HG03469 (cell line): ENCODE results near the gene SPOCK1.
A peak's percentile ranks its signal among the peaks of the same experiment; 100 is the strongest.
"Not testable (repeated sequence)": the region's sequence is repeated elsewhere in the genome, so short reads cannot be mapped to it uniquely, and the experiment has no call there.

Experiments
- ATAC-seq: cut with Tn5 transposase; IDR thresholded peaks from one replicate; pipeline ENCODE4 v1.9.1; 2021; ENCODE audit warnings: mild to moderate bottlenecking, moderate library complexity, moderate number of reproducible peaks; ENCODE audit not compliant: unreplicated experiment

SPOCK1 gene

DNA sequence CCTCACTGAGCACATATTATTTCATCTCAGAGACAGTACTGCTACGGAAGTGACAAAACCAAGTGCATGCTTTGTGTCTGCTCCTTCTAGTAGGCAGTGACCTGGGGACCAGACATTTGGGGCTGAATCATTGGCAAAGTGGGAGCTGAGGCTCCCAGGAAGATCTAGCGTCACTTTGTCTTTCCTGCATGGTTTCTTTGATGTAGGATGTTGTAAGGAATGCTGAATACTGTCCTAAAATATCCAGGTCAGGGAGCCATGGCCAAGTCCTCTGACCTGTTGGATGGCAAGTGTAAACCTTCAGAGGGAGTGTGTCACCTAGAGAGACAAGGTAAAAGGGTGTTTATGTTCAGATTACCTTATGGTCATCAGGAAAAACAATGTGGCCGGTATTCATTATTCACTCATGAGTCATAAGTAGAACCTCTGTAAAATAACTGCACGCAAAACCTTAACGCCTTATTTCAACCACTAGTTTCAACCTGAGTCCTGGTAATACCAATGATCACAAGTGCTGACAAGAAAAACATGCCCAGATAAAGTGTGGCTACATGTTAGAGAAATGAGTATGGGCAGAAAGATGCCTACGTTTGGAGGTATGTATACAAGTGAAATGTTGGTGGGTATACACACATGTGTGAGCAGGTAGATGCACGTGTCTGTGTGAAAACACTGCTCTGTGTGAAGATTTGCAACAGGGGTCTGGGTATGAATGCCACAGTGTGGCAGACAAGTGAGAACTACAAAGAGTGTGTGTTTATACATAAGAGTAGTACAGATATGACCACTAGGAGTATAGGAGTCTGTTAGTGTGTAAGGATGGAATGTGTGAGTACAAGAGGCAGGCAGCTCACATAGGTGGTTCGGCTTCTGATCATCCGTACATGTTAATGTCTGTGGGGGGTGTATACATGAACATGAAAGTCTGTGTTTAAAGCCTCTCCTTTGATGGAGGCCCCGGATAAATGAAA, 263.9 kb downstream of the SPOCK1 start:
- ATAC-seq = no peak

DNA sequence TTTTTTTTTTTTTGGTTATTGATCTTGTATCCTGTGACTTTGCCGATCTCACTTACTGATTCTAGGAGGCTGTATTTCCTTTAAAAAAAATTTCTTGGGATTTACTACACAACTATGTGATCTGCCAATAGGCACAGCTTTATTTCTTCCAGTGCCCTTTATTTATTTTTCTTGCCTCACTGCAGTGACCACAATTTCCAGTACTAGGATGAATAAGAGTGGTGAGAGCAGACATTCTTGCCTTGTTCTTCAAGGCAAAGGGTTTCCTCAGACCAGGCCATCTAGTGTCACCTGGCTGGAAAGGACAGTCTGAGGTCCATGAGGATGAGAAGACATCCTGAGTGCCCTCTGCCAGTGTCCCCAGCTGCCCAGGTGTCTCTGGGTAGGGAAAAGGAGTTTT, 265.4 kb downstream of the SPOCK1 start:
- ATAC-seq = no peak

DNA sequence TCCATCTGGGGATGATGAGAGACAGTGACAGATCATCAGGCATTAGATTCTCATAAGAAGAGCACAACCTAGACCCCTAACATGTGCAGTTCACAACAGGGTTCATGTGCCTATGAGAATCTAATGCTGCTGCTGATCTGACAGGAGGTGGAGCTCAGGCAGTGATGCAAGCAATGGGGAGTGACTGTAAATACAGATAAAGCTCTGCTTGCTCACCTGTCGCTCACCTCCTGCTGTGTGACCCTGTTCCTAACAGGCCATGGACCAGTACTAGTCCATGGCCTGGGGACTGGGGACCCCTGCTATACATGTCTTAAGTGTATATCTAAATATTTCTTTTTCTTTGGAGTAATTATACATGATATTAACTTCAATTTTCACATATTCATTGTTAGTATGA, 265.8 kb downstream of the SPOCK1 start:
- not testable (repeated sequence) for ATAC-seq

DNA sequence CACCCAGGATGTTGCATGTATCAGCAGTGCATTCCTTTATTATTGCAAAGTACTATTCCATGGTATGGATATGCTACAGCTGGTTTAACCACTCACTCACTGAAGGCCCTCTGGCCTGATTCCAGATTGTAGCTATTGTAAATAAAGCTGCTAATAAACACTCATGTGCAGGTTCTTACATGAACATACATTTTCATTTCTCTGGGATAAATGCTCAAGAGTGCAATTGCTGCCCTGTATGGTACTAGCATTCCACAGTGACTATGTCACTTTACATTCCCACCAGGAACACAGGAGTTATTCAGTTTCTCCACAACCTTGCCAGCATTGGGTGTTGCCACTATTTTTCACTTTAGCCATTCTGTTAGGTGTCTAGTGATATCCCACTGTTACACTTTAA, 267.6 kb downstream of the SPOCK1 start:
- no peak for ATAC-seq

- ATAC-seq = no peak
These were observed 270.3 kb downstream of the SPOCK1 start for GRCh38 chr5:137228816-137229215.

GRCh38 chr5:137226081-137226480, 273.0 kb downstream of the SPOCK1 start:
- no peak for ATAC-seq

GRCh38 chr5:137223324-137224295, 275.5 kb downstream of the SPOCK1 start:
- no peak for ATAC-seq

GRCh38 chr5:137221943-137222342, 277.2 kb downstream of the SPOCK1 start:
- ATAC-seq = no peak

- peak; percentile 87 for ATAC-seq
These were observed 278.6 kb downstream of the SPOCK1 start for GRCh38 chr5:137220523-137220927.

GRCh38 chr5:137218896-137219295, 280.2 kb downstream of the SPOCK1 start:
- ATAC-seq = no peak

GRCh38 chr5:137218471-137218870, 280.7 kb downstream of the SPOCK1 start:
- no peak for ATAC-seq

GRCh38 chr5:137217599-137218200, 281.4 kb downstream of the SPOCK1 start:
- no peak for ATAC-seq

DNA sequence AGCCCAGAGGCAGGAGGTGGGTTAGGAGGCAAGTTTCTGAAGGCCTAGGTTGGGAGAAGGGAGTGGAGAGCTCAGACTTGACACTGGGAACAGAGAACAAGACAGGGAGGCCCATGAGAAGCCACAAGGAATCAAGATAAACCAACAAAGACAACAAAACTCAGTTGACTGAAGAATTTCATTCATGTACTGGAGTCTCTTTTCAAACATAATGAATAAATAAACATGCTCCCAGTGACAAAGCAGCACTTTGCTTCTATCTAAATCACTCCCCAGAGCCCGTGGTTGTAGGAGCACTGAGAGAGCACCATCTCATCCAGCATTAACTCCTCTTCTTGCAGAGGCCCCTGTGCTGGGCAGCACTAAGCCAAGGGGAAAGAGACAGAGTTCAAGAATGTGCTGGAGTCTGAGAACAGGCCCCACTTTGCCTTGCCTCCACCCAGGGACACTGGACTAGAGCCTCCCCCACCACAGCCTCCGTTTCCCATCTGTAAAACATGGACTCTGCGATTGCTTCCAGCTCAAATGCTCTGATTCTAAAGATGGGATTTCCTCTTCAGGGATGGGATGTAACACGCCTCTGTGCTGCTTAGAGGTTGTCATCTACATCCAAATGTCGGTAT, 282.0 kb downstream of the SPOCK1 start:
- no peak for ATAC-seq

DNA sequence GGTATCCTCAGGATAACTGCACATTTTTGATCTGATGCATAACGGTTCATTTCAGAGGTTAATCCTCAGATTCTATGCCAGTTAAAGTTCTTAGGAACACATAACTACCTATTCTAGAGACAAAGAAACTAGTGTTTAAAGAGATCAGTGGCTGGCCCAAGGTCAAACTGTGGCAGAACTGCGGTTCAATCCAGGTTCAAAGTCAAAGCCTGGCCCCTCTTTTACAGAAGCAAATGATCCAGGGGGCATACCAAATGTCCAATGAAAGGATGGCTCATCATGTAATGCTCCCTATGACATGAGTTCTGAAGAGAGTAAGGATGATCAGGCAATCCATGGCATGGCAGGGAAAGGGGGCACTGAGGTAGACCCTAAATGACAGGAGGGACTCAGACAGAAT, 283.3 kb downstream of the SPOCK1 start:
- no peak for ATAC-seq

GRCh38 chr5:137215261-137215660, 283.9 kb downstream of the SPOCK1 start:
- no peak for ATAC-seq

DNA sequence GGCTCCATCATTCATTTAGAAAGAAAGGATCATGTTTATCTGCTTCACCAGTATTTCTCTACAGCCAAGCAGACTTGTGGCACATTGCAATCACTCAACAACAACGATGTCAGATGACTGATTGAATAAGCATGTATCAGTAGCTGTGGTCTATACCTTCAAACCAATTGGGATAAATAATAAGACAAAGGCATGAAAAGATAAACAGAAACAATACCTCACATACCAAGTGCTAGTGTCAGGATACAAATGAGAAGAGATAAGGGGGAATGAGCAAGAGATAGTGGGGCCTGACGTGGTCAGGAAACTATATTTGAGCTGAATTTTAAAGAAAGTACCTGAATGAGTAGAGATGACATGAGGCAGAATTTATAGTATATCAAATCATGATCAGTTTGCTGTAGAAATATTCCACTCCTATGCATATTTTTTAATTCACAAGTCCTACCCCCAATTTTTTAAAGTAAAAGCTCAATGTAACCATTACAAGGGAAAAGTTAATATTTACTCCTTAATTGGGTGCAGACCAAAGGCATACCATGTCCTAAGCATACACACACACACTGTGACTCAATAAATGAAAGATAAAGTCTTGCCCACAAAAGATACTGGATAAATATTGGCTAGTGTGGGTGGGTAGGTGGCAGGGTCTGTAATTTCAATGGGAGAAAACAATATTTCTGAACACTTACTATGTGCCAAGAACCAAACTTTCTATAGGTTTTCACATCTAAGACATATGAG, 284.5 kb downstream of the SPOCK1 start:
- ATAC-seq = no peak

DNA sequence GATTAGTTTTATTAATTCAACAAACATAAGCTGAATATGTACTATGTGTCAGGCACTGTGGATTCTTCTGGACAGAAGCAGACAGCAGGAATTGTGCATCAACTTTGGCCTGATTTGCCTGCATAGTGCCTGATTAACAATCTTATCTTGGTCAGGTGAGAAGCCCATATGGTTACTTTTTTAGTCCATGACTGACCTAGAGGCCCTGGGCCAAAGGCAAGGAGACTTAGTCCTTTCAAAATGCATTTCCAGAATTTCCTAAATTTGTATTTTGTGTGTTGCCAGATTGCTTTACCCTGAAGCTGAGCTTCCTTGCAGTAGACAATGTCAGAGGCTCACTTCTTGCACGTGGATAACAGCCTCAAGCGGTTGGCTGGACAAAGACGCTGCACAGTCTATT, 286.7 kb downstream of the SPOCK1 start:
- ATAC-seq = no peak

DNA sequence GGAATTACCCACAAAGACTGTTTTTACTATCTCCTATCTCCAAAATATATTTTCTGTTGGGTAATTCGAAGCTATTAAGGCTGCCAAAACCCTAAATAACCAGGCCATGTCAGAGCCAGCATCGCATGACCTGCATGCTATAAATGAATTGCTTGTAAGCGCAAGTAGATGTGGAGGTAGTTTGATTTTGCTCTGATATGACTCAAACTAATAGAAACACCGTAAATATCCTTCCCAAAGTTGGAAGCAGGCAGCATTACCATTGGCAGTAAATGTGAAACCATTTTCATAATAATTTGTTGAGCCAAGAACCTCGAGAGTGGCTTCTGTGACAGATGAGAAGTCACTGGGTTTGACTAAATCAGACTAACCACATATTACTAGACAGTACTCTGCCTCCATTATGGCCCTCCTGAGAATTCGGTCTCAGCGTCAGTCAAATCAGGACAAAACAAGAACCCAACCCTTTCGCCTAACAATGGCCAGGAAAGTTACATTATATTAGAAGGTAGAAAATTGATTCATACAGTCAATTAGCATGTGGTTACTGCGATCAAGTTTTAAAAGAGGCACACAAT, 289.8 kb downstream of the SPOCK1 start:
- ATAC-seq = no peak

- ATAC-seq = no peak
These were observed 291.9 kb downstream of the SPOCK1 start for GRCh38 chr5:137207023-137207760.
